ENCODE results near the gene THSD4.

- TF ChIP-seq, protein P1, sequence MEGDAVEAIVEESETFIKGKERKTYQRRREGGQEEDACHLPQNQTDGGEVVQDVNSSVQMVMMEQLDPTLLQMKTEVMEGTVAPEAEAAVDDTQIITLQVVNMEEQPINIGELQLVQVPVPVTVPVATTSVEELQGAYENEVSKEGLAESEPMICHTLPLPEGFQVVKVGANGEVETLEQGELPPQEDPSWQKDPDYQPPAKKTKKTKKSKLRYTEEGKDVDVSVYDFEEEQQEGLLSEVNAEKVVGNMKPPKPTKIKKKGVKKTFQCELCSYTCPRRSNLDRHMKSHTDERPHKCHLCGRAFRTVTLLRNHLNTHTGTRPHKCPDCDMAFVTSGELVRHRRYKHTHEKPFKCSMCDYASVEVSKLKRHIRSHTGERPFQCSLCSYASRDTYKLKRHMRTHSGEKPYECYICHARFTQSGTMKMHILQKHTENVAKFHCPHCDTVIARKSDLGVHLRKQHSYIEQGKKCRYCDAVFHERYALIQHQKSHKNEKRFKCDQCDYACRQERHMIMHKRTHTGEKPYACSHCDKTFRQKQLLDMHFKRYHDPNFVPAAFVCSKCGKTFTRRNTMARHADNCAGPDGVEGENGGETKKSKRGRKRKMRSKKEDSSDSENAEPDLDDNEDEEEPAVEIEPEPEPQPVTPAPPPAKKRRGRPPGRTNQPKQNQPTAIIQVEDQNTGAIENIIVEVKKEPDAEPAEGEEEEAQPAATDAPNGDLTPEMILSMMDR (conservative IDR thresholded peaks at IDR 0.05), result no peak
- TF ChIP-seq ZFX (IDR thresholded peaks at IDR 0.05), result no peak
Observed at GRCh38 chr15:71647487-71647808, 532.2 kb downstream of the THSD4 start.

Measured in C4-2B (cell line).